ENCODE results near the gene ZNF438.
"Not testable (repeated sequence)": the region's sequence is repeated elsewhere in the genome, so short reads cannot be mapped to it uniquely, and the experiment has no call there.

The ZNF438 gene, protein sequence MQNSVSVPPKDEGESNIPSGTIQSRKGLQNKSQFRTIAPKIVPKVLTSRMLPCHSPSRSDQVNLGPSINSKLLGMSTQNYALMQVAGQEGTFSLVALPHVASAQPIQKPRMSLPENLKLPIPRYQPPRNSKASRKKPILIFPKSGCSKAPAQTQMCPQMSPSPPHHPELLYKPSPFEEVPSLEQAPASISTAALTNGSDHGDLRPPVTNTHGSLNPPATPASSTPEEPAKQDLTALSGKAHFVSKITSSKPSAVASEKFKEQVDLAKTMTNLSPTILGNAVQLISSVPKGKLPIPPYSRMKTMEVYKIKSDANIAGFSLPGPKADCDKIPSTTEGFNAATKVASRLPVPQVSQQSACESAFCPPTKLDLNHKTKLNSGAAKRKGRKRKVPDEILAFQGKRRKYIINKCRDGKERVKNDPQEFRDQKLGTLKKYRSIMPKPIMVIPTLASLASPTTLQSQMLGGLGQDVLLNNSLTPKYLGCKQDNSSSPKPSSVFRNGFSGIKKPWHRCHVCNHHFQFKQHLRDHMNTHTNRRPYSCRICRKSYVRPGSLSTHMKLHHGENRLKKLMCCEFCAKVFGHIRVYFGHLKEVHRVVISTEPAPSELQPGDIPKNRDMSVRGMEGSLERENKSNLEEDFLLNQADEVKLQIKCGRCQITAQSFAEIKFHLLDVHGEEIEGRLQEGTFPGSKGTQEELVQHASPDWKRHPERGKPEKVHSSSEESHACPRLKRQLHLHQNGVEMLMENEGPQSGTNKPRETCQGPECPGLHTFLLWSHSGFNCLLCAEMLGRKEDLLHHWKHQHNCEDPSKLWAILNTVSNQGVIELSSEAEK

GRCh38 chr10:31031558-31032257, at the start of gene ZNF438:
TSS of gene ZNF438 (minus strand) at chr10:31031865. CDS start at chr10:30877034, 154,831 bp downstream.
- peak; percentile 62 for DNase-seq

DNA sequence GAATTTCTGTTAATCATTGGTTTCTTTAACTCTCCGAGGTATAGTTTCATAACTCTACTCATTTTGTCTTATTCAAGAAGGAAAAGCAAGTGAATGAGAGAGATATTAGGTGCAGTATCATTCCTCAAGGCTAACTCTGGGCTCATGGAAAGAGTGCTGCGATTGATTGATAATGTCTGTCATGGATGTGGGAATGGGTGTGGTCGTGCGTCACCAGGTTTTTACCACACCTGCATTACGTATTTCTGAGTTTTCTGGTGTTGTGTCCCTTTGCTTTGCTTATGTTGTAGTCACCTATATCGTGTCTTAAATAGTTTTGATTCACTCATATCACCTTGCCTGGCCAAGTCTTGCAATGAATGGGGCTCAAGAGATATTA, 44.9 kb upstream of the ZNF438 start:
- no peak for DNase-seq

DNA sequence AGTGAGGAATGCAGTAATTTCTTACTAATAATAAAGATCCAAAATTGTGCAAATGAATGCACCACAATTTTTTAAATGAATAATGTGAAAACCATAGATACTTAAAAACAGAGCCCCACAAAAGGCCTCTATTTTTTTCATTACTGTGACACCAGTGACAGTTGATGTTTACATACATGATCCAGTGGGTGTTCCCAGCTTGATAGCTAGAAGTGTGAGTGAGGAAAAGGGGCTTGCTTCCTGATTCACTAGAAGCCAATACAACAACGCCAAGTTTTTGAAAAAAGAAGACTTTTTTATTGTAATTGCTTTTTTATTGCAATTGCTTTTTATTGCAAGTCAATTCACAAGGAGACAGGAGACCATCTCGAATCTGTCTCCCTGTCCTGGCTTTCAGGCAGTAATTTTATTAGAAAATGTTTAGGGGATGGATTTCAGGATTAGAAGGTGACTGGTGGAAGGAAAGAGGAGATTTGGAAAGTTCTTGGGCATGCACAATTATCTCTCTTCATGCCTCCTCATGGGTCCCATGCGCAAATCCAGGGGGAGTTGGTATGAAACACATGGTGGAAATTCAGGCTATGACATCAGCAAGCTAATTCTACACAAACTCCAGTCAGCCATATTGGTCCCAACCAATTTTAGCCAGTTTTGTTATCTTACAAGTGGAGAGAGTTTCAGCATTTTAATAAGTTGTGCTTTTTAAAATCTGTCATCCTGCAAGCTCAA, 44.4 kb upstream of the ZNF438 start:
- no peak for DNase-seq

GRCh38 chr10:31075434-31075833, 43.8 kb upstream of the ZNF438 start:
- DNase-seq = no peak

DNA sequence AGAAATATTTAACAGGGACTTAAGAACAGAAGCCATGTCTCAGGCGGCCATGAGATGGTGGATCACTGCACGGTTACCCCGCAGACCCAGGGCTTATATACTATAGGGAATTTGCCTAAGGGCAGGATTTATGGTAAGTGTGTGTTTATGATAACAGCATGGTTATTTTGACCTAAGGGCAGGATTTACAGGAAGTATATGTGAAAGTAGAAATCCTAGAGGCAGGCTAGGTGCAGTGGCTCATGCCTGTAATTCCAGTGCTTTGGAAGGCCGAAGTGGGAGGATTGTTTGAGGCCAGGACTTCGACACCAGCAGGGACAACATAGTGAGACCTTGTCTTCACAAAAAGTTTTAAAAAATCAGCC, 43.0 kb upstream of the ZNF438 start:
- no peak for DNase-seq

DNA sequence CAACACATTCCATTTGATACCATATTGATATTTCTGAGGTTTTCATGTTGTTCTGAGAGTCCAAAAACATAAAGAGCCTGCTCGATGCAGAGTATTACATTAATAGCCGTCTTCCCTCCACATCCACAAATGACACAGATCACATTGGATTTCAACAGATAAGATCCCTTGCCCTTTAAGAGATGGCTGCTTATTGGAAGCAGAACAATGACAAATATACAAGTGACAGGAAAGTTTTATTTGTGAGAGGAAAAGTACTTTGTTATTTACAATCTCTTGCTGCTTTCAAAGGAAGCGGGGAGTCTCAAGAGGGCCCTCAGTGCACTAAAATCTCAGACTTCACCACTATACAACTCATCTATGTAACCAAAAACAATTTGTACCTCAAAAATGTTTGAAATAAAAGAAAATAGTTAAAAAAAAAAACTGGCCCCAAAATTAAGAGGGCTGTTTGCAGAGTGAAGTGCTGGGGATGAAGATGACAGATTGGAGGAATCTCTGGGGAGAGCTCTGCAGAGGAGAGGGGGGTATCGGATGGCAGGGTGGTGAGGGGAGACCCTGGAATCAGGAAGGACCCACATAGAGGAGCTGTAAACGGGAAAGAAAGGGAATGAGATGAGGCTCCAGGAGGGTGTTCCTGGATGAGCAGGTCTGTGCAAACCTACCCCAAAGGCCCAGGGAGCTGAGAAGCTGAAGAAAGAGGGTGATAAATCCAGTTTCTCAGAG, 42.5 kb upstream of the ZNF438 start:
- DNase-seq = no peak

GRCh38 chr10:31073211-31073610, 41.5 kb upstream of the ZNF438 start:
- DNase-seq = no peak

GRCh38 chr10:31072451-31072850, 40.8 kb upstream of the ZNF438 start:
- DNase-seq = no peak

DNA sequence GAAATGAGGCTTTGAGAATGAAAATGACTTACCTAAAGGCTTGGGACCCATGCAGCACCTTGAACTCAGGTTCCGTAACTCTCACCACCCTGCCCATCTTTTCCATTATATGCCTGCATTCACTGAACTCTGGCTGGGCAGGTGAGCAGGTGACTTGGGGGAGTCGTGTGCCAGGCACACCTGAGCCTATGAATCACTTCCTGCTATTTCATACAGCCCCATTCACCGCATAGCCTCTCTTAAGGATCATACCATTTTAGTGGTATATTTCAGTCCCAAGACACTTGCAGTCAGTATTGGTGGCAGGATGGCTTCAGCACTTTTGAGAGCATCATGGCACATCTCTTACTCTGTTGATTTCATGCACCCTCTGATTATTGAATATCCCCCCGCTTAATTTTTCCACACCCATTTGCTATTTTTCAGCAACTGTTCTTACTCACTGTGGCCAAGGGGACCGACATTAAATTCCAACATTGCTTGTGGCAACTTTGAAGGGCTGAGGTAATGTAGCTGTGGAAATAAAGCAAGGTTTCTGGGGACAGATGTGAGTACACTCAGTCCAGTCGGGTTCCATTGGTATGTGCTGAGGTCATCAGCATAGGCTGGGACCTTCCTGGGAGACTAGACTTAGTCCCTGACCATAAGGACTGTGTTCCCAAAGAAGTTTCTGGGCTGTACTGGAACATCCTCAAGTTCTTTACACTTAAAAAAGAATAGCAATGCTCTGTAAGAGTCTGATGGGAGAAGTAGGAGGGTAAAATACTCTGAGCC, 39.8 kb upstream of the ZNF438 start:
- DNase-seq = no peak

DNA sequence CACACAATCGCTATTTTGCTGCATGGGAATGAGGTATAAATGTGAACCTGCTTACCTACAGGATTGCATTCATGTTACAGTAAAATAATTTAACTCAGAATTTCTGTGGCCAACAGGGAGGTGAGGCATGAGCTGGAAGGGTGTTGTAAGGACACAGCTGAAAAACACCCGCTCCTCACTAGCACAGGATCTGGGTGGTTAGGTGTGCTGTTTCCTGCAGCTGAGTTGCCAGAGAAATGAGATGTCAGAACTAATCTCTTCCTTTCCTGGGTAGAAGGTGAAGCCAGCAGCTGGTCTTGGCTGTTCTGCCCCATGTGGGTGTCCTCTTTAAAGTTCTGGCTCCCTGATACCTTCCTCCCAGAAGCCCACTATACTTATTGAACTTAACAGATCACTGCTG, 39.0 kb upstream of the ZNF438 start:
- no peak for DNase-seq

GRCh38 chr10:31070025-31070424, 38.4 kb upstream of the ZNF438 start:
- no peak for DNase-seq

- DNase-seq = no peak
Observed at GRCh38 chr10:31069411-31069810, 37.7 kb upstream of the ZNF438 start.

DNA sequence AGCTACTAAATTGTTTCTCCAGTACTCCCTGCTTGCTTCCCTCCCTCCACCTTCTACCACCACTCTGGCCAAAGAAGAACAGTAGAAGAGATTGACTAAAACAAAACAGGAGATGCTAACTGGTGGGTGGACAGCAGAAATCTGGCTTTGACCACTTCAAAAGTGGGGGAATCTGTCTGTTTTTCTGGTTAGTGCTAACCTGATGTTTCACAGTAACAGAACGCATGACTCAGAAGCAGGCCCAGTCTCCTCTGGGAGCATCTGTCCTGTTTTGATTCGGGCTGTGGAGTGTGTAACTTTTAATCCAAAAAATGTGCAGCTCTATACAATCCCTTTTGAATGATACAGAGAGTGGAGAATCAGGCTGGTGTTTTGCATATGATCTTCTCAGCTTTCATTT, 32.7 kb upstream of the ZNF438 start:
- no peak for DNase-seq

- DNase-seq = no peak
Observed at GRCh38 chr10:31063841-31064240, 32.2 kb upstream of the ZNF438 start.

DNA sequence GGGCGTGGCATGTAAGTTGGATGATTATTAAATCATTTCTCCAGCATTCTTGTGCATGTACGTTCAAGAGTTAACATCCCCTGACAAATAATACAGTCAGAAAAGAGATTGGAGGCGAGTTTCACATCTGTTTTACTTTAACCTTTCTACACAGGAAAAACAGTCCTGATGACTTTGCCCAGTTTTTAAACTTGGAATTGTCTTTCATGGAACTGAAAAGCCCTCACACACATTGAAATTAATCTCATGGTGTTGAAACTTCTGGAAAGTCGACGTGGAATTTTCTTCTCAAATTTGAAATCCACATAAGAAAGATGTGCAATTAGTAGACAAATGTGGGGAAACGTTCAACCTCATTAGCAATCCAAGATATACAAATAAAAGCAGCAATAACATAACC, 31.2 kb upstream of the ZNF438 start:
- no peak for DNase-seq

DNA sequence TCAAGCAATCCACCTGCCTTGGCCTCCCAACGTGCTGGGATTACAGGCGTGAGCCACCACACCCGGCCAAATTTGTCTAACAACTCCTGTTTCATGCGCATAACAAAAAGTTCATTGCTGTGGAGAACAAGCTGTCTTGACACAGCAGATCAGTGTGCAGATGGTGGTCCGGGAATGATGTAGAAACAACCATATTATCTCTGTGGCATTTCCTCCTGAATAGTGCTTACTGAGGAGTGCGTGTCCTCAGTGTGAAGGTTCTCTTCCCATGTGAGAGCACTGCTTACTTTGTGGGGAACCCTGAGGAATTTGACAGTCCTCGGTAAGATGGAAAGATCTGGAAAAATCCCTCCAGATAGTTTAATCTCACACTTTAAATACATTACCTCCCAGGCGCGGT, 30.3 kb upstream of the ZNF438 start:
- no peak for DNase-seq

- DNase-seq = no peak
Observed at GRCh38 chr10:31058795-31059703, 27.4 kb upstream of the ZNF438 start.

GRCh38 chr10:31056678-31057077, 25.0 kb upstream of the ZNF438 start:
- DNase-seq = not testable (repeated sequence)

- DNase-seq = no peak
Observed at GRCh38 chr10:31055573-31056251, 24.0 kb upstream of the ZNF438 start.

GRCh38 chr10:31051703-31052102, 20.0 kb upstream of the ZNF438 start:
- no peak for DNase-seq

Measured in NCI-H1436 treated with DMSO at 0.1 percent for 48 hours (cell line).